ENCODE results near the gene RBM34. TPM values are rescaled to one million over a fixed set of nuclear protein-coding genes. Genes with fewer than 3 reads are reported as not detected.
A peak's percentile ranks its signal among the peaks of the same experiment; 100 is the strongest.
"Not testable (repeated sequence)": the region's sequence is repeated elsewhere in the genome, so short reads cannot be mapped to it uniquely, and the experiment has no call there.

Gene RBM34
- total RNA-seq, 8 experiments from 2014 or later = 111 to 157 (median 137) TPM

DNA sequence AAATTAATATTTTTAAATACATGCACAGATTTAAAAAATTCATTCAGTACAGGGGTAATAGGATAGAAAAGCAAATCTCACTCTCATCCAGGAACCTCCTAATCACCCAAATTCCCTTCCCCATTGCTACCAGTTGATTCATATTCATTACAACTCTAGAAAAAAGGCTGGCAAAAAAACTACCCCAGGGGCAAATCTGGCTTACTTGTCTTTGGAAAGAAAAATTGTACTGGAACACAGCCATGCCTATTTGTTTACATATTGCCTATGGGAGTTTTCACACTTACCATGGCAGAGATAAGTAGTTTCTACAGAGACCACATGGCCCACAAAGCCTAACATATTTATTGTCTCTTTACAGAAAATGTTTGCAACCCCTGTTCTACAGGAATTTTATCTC lies 8.9 kb upstream of the RBM34 start:
- ATAC-seq (replicated peaks in 6 of 8) = peak in 1 of 8 experiments; percentile 30
- Histone ChIP-seq H3K4me1 (replicated peaks in 1 of 2) (no peaks in the 10 kb centered on the region), H3K27ac (no peak overlapping the region), H3K4me3 (no peak overlapping the region)
- in situ Hi-C loops (cut with MboI; ENCODE audit: low pct_unique_long_range_greater_than_20kb in 2 of 9, low sequenced_read_pairs in 9 of 9, unreplicated experiment in 9 of 9) = no loop called here

DNA sequence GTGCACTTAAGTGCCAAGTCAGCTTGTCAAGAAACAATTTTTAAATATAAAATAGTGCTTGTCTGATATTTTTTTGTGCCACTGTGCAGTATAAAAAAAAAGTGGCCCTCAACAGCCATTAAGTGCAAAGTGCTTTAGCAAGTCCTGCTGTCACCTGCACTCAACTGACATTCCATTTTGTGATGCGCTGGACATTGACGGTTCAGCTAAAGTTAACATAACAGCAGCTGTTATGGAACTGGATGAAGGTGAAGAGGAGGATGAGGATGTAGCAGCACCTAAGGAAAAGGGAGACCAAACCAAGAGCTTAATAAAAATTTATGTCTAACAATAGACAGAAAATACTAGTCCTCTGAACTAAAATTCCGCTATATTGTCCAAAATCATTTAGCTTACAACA lies 7.3 kb upstream of the RBM34 start:
- ATAC-seq (replicated peaks in 6 of 8) = no peak
- no peak overlapping the region for H3K4me3 ChIP-seq
- 78 to 100% (median 96%) methylated on average over 1 to 3 of the region's 3 CpGs; no CpG with 5 or more reads in 1 of the 10 experiments for WGBS, 10 experiments
- no peak overlapping the region for H3K27ac ChIP-seq
- in situ Hi-C loops (cut with MboI; ENCODE audit: low pct_unique_long_range_greater_than_20kb in 2 of 9, low sequenced_read_pairs in 9 of 9, unreplicated experiment in 9 of 9) = no loop called here
- no peaks in the 10 kb centered on the region for H3K4me1 ChIP-seq (replicated peaks in 1 of 2)

DNA sequence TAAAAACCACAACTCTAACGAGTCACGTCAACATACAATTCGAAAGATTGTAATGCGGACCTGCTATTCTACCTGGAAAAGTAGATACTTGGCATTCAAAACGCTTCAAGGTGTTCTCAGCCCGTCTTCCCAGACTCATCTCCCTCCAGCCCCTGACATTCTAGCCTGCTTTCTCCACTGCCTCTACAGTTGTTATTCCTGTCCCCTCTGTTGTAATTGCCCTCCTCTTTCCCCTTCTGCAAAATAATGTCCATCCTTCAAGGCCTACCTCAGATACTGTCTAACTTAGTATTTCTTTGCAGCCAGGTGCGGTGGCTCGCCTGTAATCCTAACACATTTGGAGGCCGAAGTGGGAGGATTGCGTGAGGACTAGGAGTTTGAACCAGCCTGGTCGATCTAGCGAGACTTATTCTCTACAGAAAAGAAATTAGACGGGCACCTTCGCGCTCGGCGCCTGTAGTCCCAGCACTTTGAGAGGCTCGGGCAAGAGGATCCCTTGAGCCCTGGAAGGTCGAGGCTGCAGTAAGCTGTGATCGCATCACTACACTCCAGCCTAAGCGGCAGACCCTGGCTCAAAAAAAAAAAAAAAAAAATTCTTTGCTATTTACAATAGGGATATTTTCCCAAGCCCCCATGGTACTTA lies 756 bp upstream of the RBM34 start:
- 30 to 100% (median 69%) methylated on average over 3 to 21 of the region's 21 CpGs for WGBS, 10 experiments
- peak overlapping the region; percentile 60 to 77 (median 74) for H3K4me3 ChIP-seq
- ATAC-seq (replicated peaks in 6 of 8) = peak in 1 of 8 experiments; percentile 1
- peaks cover 7 to 9% of the 10 kb centered on the region in 2 donors for H3K4me1 ChIP-seq (replicated peaks in 1 of 2)
- in situ Hi-C loops (cut with MboI; ENCODE audit: low pct_unique_long_range_greater_than_20kb in 2 of 9, low sequenced_read_pairs in 9 of 9, unreplicated experiment in 9 of 9) = no loop called here
- H3K27ac ChIP-seq = peak overlapping the region in 1 of 2 donors; percentile 79

DNA sequence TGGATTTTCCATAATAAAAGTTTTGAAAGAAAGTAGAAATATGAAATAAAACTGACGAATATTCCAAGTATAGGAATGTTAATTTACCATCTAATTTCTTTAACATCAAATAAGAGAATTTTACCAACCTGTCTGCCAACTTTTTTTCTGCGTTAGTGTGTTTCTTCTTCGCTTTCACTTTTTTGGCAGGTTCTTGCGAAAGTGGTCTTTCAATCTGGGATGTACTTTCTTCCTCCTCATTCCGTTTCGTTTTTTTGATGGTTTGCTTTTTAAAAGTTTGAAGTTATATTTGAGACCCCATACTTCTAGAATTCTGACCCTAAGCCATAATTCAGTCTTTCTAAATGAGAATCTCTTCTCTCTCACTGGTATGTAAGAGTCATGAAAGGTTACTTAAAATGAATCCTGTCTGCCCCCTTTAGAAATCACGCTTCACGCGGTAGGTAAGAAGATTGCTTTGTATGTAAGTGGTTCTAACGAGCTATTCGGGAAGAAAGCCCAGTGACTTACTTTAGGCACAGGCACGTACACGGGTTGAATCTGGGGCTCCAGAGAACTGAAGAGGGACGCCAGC lies 580 bp downstream of the RBM34 start:
- Histone ChIP-seq H3K4me3 (peak overlapping the region; percentile 60 to 77 (median 74)), H3K27ac (peak overlapping the region; percentile 72 to 79), H3K4me1 (replicated peaks in 1 of 2) (peaks cover 7 to 9% of the 10 kb centered on the region in 2 donors)
- peak in 1 of 8 experiments; percentile 51 for ATAC-seq (replicated peaks in 6 of 8)
- in situ Hi-C loops (cut with MboI; ENCODE audit: low pct_unique_long_range_greater_than_20kb in 2 of 9, low sequenced_read_pairs in 9 of 9, unreplicated experiment in 9 of 9) = no loop called here
- 0 to 34% (median 10%) methylated on average over 3 to 13 of the region's 14 CpGs for WGBS, 10 experiments

DNA sequence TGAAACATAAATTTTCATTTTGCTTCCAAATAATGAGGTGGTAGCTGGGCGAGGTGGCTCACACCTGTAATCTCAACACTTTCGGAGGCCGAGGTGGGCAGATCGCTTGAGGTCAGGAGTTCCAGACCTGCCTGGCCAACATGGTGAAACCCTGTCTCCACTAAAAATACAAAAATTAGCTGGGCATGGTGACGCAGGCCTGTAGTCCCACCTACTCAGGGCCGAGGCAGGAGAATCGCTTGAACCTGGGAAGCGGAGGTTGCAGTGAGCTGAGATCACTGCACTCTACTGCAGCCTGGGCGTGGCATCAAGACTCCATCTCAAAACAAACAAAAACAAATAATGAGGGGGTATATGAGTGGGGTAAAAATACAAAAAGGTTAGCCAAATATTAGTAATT lies 1.1 kb downstream of the RBM34 start:
- in situ Hi-C loops (cut with MboI; ENCODE audit: low pct_unique_long_range_greater_than_20kb in 2 of 9, low sequenced_read_pairs in 9 of 9, unreplicated experiment in 9 of 9); H3K4me1 ChIP-seq (replicated peaks in 1 of 2); ATAC-seq (replicated peaks in 6 of 8); H3K27ac ChIP-seq: not testable (repeated sequence)
- H3K4me3 ChIP-seq = peak overlapping the region in 4 of 5 donors; percentile 66 to 77 (median 75)
- WGBS, 10 experiments = 58 to 100% (median 85%) methylated on average over 1 to 9 of the region's 9 CpGs; no CpG with 5 or more reads in 1 of the 10 experiments

DNA sequence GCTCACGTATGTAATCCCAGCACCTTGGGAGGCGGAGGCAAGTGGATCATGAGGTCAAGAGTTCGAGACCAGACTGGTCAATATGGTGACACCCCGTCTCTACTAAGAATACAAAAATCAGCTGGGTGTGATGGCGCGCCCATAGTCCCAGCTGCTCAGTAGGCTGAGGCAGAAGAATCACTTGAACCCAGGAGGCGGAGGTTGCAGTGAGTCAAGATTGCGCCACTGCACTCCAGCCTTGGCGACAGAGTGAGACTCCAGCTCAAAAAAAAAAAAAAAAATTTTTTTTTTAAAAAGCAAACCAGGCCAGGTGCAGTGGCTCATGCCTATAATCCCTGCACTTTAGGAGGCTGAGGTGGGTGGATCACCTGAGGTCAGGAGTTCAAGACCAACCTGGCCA lies 1.8 kb downstream of the RBM34 start:
- H3K27ac ChIP-seq; ATAC-seq (replicated peaks in 6 of 8); H3K4me3 ChIP-seq; in situ Hi-C loops (cut with MboI; ENCODE audit: low pct_unique_long_range_greater_than_20kb in 2 of 9, low sequenced_read_pairs in 9 of 9, unreplicated experiment in 9 of 9); H3K4me1 ChIP-seq (replicated peaks in 1 of 2): not testable (repeated sequence)
- WGBS, 10 experiments = 80 to 100% (median 96%) methylated on average over 1 to 9 of the region's 9 CpGs; no CpG with 5 or more reads in 3 of the 10 experiments

DNA sequence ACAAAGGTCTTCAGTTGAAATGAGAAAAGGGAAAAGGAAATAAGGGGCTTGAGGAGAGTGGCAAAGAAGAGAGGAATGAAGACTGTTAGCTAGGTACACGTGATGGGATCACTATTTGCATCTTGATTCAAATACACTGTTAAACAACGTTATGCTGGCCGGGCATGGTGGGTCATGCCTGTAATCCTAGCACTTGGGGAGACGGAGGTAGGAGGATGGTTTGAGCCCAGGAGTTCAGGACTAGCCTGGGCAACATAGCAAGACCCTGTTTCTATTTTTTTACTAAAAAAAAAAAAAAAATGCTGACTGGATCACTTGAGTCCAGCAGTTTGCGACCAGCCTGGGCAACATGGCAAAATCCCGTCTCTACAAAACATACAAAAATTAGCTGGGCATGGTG lies 2.4 kb downstream of the RBM34 start:
- no peak for ATAC-seq (replicated peaks in 6 of 8)
- 72 to 100% (median 97%) methylated on average over 1 to 6 of the region's 6 CpGs; no CpG with 5 or more reads in 1 of the 10 experiments for WGBS, 10 experiments
- Histone ChIP-seq H3K4me3 (no peak overlapping the region), H3K4me1 (replicated peaks in 1 of 2) (peaks cover 7 to 9% of the 10 kb centered on the region in 2 donors), H3K27ac (no peak overlapping the region)
- in situ Hi-C loops (cut with MboI; ENCODE audit: low pct_unique_long_range_greater_than_20kb in 2 of 9, low sequenced_read_pairs in 9 of 9, unreplicated experiment in 9 of 9) = no loop called here

DNA sequence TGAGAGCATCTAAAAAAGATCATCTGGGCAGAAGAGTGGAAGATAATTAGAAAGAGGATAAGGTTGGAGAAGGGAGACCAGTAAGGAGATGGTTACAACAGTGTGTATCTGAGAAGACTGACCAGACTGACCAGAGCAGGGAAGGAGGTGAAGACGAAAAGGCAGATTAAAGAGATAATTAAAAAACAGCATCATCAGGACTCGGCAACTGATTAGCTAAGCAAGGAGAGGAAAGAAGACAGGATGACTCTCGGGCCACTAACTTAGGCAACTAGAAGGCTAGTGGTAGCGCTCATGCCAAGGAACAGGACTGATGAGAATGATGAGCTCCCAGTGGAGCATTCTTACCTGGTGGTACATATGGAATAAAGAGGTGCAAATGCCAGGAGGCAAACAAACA lies 3.9 kb downstream of the RBM34 start:
- H3K4me1 ChIP-seq (replicated peaks in 1 of 2) = peaks cover 7 to 9% of the 10 kb centered on the region in 2 donors
- H3K4me3 ChIP-seq = no peak overlapping the region
- no peak overlapping the region for H3K27ac ChIP-seq
- WGBS, 10 experiments = 60 to 100% (median 96%) methylated on average over 1 to 4 of the region's 4 CpGs
- in situ Hi-C loops (cut with MboI; ENCODE audit: low pct_unique_long_range_greater_than_20kb in 2 of 9, low sequenced_read_pairs in 9 of 9, unreplicated experiment in 9 of 9) = no loop called here
- no peak for ATAC-seq (replicated peaks in 6 of 8)

DNA sequence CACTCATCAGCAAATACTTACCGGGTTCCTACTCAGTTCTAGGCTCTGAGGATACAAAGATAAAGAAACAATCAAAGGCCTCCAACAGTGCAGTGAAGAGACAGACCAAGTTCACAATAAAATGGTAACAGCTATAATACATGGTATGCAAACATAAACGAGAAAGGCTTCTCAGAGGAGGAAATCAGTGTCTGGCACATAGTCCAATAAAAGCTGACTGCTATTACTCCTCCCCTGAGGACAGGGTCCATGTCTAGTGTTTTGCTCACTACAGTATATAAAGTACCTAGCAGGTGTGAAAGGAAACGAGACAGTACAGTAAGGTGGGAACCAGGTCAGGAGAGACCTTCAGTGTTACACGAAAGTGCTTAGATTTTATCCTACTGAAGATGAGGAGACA lies 4.3 kb downstream of the RBM34 start:
- Histone ChIP-seq H3K4me3 (no peak overlapping the region), H3K27ac (no peak overlapping the region), H3K4me1 (replicated peaks in 1 of 2) (peaks cover 4 to 9% of the 10 kb centered on the region in 2 donors)
- in situ Hi-C loops (cut with MboI; ENCODE audit: low pct_unique_long_range_greater_than_20kb in 2 of 9, low sequenced_read_pairs in 9 of 9, unreplicated experiment in 9 of 9) = no loop called here
- WGBS, 10 experiments = 72 to 100% (median 89%) methylated on average over 2 to 4 of the region's 4 CpGs; no CpG with 5 or more reads in 1 of the 10 experiments
- ATAC-seq (replicated peaks in 6 of 8) = no peak

DNA sequence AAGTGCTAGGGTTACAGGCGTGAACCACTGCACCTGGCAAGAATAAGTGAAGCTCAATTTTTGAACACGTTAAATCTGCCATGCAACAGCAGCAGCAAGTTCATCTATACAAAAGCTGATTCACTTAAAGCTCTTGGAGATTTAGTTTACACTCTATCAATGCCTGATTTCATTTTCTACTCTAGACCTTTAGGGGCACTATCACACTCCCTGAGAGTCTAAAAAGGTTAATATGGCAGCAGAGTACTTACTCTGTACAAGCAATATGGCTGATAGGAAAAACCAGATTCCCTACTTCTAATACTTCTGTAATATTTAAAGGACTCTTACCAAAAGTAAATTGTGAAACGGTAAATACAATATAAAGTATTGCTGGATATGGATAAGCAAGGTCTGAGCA lies 4.8 kb downstream of the RBM34 start:
- in situ Hi-C loops (cut with MboI; ENCODE audit: low pct_unique_long_range_greater_than_20kb in 2 of 9, low sequenced_read_pairs in 9 of 9, unreplicated experiment in 9 of 9) = no loop called here
- no peak overlapping the region for H3K4me3 ChIP-seq
- WGBS, 10 experiments = 93 to 100% (median 100%) methylated on average over 1 to 3 of the region's 3 CpGs
- no peak for ATAC-seq (replicated peaks in 6 of 8)
- no peak overlapping the region for H3K27ac ChIP-seq
- H3K4me1 ChIP-seq (replicated peaks in 1 of 2) = peaks cover 3 to 9% of the 10 kb centered on the region in 2 donors

DNA sequence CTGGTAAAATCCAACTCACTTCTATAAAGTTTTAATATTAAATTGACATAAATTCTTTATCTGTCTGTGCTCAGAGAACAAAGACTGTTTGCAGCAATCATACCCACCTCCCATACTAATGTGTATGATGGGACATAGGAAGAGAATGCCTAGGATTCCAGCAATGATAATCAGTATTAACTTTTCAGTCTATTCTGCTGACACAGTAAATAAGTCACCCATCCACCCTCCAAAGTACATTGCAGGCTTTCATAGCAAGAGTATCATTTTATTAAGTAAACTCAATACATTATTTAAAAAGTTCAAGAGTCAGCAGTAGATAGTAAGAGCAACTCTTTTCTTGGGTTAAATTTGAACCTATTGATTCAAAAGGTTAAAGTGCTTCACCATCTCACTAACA lies 8.8 kb downstream of the RBM34 start:
- Histone ChIP-seq H3K4me1 (replicated peaks in 1 of 2) (no peaks in the 10 kb centered on the region), H3K27ac (no peak overlapping the region), H3K4me3 (no peak overlapping the region)
- in situ Hi-C loops (cut with MboI; ENCODE audit: low pct_unique_long_range_greater_than_20kb in 2 of 9, low sequenced_read_pairs in 9 of 9, unreplicated experiment in 9 of 9) = no loop called here
- ATAC-seq (replicated peaks in 6 of 8) = no peak

DNA sequence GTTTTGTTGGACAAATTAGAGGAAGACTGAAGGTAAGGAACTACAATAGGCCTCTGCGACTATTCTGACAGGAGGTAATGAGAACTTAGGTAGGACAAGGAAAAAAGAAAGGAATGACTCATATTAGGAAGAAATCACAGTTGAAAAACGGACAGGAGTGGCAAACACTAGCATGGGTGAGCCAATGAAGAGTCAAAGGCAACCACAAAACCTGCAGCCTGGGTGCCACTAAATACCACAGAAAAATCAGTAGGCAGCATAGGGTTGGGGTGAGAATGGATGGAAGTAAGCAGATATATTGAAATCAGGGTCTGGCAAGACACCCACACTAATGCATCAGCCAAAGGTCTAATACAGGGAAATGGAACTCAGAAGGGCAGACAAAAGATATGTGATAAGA lies 10.0 kb downstream of the RBM34 start:
- Histone ChIP-seq H3K4me1 (replicated peaks in 1 of 2) (no peaks in the 10 kb centered on the region), H3K4me3 (no peak overlapping the region), H3K27ac (no peak overlapping the region)
- 80 to 100% (median 100%) methylated on average over 1 to 2 of the region's 2 CpGs; no CpG with 5 or more reads in 1 of the 10 experiments for WGBS, 10 experiments
- ATAC-seq (replicated peaks in 6 of 8) = no peak
- in situ Hi-C loops (cut with MboI; ENCODE audit: low pct_unique_long_range_greater_than_20kb in 2 of 9, low sequenced_read_pairs in 9 of 9, unreplicated experiment in 9 of 9) = no loop called here

DNA sequence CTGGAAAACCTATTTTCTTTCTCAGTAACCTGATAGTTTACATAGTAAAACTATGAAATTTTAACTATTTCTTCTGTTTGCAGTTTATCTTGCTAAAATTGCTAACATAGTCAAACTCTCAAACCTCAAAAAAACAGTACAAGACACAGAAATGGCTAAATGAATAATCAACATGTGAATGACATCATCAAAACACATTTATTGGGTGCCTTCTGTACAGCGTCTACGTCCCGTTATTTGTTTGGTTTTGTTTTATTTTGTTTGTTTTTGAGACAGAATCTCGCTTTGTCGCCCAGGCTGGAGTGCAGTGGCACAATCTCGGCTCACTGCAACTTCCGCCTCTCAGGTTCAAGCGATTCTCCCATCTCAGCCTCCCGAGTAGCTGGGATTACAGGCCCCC lies 11.2 kb downstream of the RBM34 start:
- H3K4me1 ChIP-seq (replicated peaks in 1 of 2) = no peaks in the 10 kb centered on the region
- no peak overlapping the region for H3K27ac ChIP-seq
- no peak for ATAC-seq (replicated peaks in 6 of 8)
- WGBS, 10 experiments = 67 to 100% (median 96%) methylated on average over 1 to 9 of the region's 9 CpGs; no CpG with 5 or more reads in 2 of the 10 experiments
- in situ Hi-C loops (cut with MboI; ENCODE audit: low pct_unique_long_range_greater_than_20kb in 2 of 9, low sequenced_read_pairs in 9 of 9, unreplicated experiment in 9 of 9) = no loop called here
- H3K4me3 ChIP-seq = no peak overlapping the region

DNA sequence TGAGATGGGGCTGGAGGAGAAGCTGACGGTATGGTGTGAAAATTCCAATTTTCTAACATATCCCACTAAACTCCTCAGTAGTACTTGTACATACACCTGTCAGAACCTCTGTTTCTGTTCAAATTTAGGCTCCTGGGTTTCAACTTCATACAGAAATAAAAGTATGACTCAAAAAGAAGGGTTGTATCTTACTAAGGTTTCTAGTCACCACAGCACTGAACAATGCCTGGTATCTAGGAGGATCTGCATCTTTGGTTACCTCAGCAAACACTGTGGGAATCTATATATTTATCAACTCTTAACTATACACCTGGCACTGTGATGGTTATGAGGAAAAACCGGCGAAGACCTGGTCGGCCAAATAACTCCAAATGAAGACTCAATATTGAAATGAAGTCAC lies 13.8 kb downstream of the RBM34 start:
- in situ Hi-C loops (cut with MboI; ENCODE audit: low pct_unique_long_range_greater_than_20kb in 2 of 9, low sequenced_read_pairs in 9 of 9, unreplicated experiment in 9 of 9) = no loop called here
- WGBS, 10 experiments = 79 to 100% (median 97%) methylated on average over 1 to 4 of the region's 4 CpGs; no CpG with 5 or more reads in 1 of the 10 experiments
- ATAC-seq (replicated peaks in 6 of 8) = no peak
- Histone ChIP-seq H3K4me3 (no peak overlapping the region), H3K27ac (no peak overlapping the region), H3K4me1 (replicated peaks in 1 of 2) (no peaks in the 10 kb centered on the region)
